NCI-H1092 (cell line): ENCODE data around the gene SRGAP3.
A peak's percentile ranks its signal among the peaks of the same experiment; 100 is the strongest.

Experiments used
- DNase-seq: peaks from one replicate; lab custom pipeline; 2025; lab: John Stamatoyannopoulos, UW

The SRGAP3 gene

DNA sequence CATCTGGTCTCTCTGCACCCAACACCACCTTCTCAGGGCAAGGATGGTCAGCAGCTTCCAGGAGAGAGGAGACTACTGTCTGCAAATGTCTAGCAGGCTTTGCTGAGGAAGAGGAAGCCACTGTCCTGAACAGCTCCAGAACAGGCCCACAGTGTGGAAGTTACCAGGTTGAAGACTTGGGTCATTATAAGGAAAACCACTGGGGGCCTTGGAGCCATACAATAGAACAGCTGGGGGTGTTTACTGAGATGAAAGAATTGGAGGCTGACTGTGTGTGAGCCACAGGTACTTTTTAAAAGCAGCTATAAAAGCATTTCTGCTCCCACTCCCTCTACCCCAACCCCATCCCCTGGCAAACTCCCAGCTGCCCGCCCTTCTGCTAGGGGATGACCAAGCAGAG, 24.2 kb downstream of the SRGAP3 start:
- DNase-seq: no peak

DNA sequence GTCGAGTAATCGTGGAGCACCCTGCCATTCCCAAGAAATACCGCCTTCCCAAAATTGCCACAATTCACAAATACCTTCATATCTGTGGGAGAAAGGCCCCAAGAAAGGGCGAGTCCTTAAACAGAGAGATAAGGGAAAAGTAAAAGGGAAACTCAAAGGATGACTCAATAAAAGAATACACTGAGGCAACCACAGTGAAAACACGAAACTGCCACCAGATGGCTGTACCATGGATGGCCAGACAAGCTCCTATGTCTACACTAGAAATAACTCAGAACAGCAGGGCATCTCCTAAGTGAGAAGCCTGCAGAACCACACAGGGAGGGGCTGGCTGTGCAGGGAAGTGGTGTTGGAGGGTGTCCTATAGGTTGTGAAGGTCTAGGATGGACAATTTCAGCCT, 25.0 kb downstream of the SRGAP3 start:
- no peak for DNase-seq

- DNase-seq: no peak
Measured at GRCh38 chr3:9223672-9224071, 25.8 kb downstream of the SRGAP3 start.

DNA sequence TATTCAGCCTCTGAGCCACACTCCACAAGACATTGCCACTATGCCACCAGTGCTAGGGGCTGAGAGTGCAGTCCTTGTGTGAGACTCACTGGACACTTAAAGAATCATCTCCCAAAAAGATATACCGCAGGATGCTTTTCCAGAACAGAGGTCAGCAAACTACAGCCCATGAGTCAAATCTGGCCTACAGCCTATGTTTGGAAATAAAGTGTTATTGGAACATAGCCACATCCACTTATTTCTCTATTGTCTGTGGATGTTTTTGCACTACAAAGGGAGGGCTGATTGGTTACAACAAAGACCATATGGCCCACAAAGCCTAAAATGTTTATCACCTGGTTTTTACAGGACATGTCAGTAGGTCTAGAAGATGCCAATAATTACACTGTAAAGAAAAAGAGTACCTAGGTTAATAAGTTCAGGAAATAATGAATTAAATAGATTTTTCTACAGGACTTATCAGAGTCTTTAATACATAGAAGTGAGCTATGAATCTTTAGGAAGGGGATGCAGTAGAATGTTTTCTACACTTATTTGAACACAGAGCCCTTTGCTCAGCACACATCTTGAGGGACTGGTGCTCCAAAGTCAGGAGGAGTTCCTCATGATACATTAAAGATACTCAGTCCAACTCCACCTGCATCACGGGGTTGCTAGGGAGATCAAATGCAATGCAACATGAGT, 26.3 kb downstream of the SRGAP3 start:
- no peak for DNase-seq

GRCh38 chr3:9222049-9222448, 27.4 kb downstream of the SRGAP3 start:
- DNase-seq: no peak

GRCh38 chr3:9218514-9218846, 31.0 kb downstream of the SRGAP3 start:
- no peak for DNase-seq

GRCh38 chr3:9217784-9218513, 31.5 kb downstream of the SRGAP3 start:
- DNase-seq: no peak

DNA sequence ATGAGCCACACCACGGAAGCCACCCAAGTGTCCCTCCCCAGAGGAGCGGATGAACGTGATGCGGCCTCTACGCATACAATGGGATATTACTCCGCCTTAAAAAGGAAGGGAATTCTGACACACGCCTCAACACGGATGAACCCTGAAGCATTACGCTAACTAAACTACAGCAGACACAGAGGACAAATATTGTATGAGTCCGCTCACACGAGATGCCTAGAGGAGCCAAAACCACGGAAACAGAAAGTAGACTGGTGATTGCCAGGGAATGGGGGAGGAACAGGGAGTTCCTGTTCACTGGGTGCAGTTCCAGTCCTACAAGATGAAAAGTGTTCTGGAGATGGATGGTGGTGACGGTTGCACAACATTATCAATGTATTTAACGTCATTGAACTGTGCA, 32.7 kb downstream of the SRGAP3 start:
- no peak for DNase-seq

DNA sequence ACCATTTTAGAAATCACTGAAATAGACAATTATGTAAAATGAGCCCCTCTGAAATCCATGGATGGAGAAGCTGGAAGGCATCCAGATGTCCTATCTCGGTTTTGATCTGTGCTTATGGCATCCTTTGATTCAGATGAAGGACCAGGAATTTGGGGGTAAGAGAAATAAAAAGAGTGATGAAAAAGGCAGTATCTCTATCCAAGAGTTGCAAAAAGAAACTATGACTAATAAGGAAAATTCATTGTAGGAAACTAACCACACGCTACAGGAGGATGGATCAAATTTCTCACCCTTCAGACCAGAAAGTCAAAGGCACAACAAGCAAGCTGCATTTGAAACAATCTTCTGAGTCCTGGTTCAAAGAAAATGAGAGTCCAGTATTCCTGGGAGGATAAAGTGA, 34.8 kb downstream of the SRGAP3 start:
- no peak for DNase-seq

DNA sequence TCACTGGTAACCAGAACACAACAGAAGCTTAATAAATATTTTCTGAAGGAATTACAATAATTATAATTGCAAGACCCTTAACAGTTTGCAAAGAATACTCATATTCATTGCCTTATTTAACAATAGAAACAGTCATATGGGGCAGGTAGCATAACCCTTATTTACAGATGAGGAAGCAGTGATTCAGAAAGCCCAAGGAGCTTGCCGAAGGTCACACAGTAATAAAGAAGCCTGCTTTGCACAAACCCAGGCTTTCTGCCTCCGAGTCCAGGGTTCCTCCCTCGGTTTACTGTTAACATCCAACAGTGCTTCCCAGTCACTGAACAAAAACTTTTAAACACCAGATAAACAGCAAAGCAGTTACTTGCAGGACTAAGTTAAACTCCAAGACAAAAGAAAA, 35.3 kb downstream of the SRGAP3 start:
- no peak for DNase-seq

DNA sequence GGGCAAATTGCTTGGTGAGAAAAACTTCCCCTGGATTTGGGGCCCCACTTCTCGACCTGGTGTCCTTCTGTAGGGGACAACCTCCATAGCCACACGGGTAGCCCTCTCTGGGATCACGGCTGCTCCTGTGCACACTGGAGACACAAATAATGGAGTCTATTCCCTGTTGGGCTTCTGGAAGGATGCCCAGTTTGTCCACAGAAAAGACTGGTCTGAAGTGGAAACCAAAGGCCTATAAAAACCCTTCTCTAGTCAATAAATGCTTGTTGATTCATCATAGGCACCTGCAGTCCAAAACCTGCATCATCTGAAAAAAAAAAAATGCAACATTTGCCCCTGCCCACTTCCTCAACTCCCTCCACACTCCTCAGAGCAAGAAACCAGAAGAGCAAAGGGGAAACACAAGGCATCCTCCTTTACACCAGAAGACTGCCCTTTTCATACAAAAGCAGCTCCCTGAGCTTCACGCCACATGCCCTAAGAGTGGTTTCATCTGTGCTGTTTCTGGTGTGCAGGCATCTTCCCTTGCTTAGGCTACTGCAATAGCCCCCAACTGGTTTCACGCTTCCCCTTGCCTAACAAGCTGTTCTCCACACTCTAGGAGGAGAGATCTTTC, 36.3 kb downstream of the SRGAP3 start:
- peak; percentile 60 for DNase-seq

GRCh38 chr3:9211155-9211950, 38.1 kb downstream of the SRGAP3 start:
- DNase-seq: no peak

DNA sequence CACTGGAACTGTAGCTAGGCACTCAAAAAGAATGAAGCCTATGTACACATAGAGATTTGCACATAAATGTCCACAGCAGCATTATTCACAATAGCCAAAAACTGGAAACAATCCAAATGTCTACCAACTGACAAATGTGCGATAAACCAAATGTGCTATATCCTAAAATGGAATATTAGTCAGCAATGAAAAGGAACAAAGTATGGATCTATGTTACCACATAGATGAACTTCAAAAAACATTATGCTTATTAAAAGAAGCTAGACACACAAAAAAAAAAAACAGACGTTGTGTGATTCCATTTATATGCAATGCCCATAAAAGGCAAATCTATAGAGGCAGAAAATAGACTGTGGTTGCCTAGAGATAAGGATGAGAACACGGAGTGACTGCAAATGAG, 39.7 kb downstream of the SRGAP3 start:
- DNase-seq: no peak

DNA sequence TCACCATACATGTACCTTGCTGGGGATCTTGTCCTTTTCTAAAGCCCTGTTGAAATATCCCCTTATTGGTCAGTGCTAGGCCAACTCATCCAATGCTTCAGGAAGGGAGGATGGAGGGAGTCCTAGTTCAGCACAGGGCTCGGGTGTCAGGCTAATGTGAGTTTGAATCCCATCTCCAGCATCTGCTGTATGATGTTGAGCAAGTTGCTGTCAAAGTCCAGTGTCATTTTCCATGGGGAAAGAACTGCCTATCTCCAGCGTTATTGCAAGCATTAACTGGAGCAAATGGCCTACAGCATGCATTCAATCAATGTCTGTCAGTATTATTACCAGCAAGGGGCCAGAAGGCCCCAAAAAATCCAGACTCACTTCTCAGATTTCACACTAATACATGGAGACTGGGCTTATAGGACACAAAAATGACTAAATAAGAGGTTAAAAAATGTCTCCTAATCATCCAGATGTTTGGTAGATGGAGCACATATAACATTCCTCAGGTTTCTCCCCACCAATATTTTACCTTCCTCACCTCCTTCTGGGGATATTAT, 40.8 kb downstream of the SRGAP3 start:
- no peak for DNase-seq

- DNase-seq: no peak
Measured at GRCh38 chr3:9207116-9207763, 42.2 kb downstream of the SRGAP3 start.

- DNase-seq: no peak
Measured at GRCh38 chr3:9206287-9206686, 43.2 kb downstream of the SRGAP3 start.

DNA sequence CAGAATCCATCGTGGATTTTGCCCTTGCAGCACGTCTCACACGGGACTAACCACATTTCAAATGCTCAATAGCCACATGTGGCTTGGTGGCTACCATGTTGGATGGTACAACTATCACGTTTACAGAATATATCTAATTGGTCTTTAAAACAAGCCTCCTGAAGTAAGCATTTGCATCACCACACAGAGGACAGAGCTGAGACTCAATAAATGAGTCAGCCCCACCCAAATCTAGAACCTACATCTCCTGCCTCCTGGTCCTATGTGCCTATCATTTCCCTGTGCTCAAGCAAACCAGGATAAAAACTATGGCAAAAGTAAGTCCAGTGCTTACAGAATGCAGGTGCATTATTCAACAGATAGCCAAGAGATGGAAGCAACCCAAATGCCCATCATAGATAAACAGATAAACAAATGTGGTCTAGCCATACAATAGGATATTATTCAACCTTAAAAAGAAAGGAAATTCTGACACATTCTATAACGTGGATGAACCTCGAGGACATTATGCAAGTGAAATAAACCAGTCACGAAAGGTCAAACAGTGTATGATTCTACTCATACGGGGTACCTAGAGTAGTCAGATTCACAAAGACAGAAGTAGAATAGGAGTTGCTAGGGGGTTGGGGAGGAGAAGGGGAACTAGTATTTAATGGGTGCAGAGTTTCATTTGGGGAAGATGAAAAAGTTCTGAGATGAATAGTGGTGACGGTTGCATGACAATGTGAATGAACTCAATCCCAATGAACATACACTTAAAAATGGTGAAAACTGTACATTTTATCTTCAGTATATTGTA, 43.9 kb downstream of the SRGAP3 start:
- no peak for DNase-seq

- no peak for DNase-seq
Measured at GRCh38 chr3:9204253-9204992, 45.0 kb downstream of the SRGAP3 start.

- DNase-seq: no peak
Measured at GRCh38 chr3:9203317-9203716, 46.1 kb downstream of the SRGAP3 start.

- DNase-seq: no peak
Measured at GRCh38 chr3:9202546-9202945, 46.9 kb downstream of the SRGAP3 start.
